ENCODE results near the gene DIAPH3.

DIAPH3 gene

DNA sequence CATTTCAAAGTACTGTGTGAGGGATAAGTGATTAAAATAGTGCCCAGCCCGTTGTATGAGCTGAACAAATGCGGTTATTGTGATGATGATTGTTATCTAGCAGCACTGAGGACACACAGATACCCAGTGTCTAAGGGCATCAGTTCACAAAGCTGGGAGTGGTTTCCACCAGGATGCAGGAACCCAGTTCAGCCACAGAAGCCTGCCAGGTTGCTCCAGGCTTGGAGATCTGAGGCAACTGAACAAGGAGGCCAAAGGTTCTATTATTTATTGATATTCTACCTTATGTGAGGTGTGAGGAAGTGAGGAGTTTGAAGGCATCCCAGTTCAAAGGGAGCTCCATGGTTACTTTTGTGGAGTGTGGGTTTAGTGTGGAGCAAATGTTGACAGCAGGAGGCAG is 13.2 kb downstream of the DIAPH3 start:
- no peak for DNase-seq

DNA sequence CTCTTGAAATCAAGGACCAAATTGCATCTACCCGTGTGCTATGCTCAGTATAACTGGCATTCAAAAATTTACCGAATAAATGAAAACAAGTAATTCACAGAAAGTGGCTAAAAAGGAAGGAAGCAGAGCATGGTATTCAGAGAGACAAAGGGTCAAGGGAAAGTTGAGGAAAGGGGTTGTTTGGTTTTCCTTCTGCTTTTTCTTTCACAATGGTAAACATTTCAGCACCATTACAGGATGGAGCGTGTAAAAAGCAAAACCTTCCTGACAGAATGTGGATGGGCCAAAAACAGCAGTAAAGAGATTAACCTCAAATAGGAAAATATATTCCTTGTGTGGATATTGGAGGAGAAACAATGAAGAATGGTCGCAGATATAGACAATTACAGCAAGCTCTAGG is 14.8 kb downstream of the DIAPH3 start:
- DNase-seq: no peak

GRCh38 chr13:60147361-60147760 is 16.4 kb downstream of the DIAPH3 start:
- no peak for DNase-seq

GRCh38 chr13:60146471-60146870 is 17.3 kb downstream of the DIAPH3 start:
- no peak for DNase-seq

DNA sequence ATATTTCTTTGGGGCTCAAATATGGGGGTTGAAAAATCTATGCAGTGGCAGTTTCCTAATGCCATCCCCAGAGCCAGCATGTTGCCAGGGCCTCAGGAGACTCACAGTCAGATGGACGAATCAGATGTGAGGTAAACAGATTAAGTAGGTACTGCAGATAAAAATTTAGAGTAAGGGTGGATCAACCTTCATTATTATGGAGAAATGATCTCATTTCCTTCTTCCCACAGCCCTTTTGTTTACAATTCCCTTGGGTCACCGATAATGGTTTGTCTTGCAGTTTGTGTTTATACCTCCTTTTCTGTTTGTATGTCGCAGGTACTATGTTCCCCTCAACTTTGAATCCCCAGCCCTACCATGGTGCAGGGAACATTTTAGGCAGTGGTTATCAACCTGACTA is 20.0 kb downstream of the DIAPH3 start:
- no peak for DNase-seq

DNA sequence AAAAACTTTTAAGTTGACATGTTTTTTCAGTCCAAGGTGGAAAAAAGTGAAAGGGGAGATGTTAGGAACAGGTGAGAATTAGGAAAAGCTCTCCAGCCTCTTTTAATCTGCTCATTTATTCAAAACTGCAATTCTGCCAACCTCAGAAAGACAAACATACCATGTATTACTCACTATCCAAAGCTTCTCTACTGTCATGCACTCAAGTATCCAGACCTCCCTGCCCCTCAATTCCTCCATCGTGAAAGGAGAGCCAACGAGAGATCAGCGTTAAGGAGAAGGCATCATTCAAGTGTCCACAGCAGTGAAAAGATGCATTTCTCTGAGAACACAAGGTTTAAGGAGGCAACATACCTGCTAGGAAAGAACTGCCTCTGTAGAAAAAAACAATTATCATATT is 24.5 kb downstream of the DIAPH3 start:
- no peak for DNase-seq

GRCh38 chr13:60138674-60139073 is 25.1 kb downstream of the DIAPH3 start:
- no peak for DNase-seq

DNA sequence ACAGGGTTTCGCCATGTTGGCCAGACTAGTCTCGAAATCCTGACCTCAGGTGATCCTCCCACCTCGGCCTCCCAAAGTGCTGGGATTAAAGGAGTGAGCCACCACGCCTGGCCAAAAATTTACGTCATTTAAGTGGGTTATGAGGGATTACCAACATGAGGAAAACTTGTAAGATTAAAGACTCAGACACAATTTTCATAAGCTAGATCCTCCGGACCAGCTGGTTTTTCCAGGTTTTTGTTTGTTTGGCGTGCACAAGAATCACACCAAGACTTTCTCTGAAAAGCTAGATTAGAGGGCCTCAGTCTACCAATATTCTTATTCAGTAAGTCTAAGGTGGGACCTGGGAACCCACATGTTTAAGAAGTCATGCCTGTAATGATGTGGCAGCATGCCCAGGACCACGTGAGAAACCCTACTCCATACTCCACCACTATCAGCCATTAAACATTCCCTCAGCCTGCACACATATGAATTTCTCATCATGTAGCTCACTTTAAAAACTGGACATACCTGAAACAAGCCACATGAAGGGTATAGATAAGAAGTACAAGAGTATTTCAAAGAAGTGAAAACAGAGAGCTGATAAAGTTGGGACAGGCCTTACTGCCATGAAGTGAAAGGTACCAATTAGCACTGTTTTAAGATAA is 25.7 kb downstream of the DIAPH3 start:
- DNase-seq: no peak

- no peak for DNase-seq
Observed at GRCh38 chr13:60135344-60135743, 28.4 kb downstream of the DIAPH3 start.

DNA sequence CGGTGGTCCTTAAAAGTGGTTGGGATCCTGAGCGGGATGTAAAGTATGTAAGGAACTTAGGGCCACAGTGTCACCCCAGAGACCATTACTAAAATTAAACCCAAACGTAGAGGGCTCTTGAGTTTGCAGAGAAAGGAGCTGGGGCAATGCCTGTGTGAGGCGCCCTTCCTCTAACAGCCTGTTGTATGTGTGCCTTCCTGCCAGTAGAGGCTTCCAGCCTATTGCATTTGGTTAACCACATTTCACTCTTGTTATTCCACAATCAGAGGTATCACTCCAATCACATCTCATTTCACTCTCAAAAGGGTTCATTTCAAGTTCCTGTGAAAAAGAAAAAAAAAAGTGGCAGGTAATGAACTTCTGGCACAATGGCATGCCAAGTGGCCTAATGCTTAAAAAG is 29.4 kb downstream of the DIAPH3 start:
- no peak for DNase-seq

GRCh38 chr13:60121337-60121687 is 42.4 kb downstream of the DIAPH3 start:
- DNase-seq: no peak

GRCh38 chr13:60120617-60121336 is 43.0 kb downstream of the DIAPH3 start:
- DNase-seq: no peak

DNA sequence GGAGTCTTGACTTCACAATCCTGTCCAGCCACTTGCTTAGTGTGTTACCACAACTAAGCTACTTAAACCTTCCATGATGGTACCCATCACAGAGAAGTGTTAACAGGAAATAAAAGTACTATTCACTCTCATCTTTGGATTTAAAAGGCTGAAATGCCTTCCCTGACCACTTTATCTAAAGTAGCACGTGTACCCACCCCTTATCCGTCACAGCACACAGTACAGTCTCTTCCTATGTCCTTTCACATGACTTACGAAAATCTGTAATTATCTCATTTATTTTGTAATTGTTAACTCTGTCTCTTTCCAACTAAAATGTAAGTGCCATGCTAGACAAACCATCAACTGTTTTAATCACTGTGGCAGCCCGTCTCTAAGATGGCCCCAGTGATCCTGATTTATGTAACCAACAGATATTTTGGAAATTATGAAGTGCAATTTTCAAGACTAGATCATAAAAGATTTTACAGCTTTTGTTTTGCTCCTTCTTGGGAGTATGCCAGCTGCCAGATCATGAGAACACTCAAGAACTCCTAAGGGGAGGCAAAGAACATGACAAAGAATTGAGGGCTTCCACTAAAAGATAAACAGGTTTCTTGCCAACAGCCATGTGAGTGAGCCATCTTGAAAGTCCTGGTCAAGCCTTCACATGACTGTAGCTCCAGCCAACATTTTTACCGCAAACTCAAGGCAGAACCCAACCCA is 44.9 kb downstream of the DIAPH3 start:
- DNase-seq: no peak

DNA sequence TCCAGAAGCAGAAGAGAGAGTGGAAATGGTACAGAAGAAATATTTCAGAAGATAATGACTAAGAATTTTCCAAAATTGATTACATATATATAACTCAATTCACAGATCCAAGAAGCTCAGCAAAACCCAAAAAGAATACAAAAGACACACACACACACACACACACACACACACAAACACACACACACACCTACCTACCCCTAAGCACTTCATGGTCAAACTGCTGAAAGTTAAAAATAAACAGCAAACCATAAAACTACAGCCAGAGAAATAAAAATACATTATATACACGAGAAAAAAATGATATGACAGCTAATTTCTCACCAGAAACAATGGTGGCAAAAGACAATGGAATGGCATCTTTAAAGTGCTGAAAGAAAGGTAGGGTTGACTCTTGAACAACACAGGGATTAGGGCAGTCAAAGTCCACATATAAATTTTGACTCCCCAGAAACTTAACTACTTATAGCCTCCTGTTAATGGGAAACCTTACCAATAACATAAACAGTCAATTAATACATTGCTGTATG is 49.2 kb downstream of the DIAPH3 start:
- no peak for DNase-seq

DNA sequence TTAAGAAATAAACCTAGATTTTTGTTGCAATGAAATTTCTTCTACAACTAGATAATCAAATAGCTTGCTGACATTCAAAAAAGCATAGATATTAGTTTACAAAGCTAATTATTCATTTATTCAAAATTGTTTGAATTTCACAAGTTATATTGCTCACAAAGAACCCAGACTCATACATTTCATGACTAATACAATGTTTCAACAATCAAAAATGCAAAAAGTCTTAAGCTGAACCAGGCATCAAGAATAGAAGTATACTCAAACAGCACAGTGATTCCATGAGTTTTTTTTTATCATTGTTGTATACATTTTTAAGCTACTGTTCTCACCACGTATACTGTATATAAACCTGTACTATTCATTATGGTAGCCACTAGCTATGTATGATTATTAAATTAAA is 51.0 kb downstream of the DIAPH3 start:
- no peak for DNase-seq

DNA sequence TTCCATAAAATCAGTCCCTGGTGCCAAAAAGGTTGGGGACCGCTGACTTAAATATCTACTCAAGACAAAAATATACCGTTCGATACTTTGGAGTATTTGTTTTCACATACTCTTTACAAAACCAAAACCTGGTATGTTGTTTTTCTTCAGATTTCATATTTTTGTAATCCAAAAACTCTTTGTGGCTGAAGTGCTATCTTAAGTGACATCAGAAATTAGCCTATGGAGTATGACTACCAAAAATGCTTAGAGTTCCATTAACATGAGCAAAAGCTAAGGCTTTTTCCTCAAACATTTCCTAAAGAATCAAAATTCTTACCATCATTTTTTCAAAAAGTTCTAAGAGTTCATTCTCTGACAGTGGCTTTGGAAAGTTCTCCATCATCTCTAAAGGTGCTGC is 52.0 kb downstream of the DIAPH3 start:
- no peak for DNase-seq

DNA sequence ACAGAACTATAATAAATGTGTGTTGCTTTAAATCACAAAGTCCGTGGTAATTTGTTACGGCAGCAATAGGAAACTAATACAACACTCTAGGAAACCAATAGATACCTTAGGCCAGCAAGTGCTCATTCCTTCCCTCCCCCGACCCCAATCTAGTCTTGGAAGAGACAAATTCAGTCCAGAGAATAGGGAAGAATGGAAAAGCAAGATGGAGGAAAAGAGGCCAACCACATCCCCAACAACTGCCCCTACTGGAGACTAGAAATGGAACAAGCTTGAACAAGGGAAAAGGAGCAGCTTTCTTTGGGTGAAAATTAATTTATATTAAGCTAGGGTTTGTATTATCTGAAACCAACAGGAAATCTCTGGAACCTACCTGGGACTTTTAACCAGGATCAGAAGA is 54.4 kb downstream of the DIAPH3 start:
- no peak for DNase-seq

DNA sequence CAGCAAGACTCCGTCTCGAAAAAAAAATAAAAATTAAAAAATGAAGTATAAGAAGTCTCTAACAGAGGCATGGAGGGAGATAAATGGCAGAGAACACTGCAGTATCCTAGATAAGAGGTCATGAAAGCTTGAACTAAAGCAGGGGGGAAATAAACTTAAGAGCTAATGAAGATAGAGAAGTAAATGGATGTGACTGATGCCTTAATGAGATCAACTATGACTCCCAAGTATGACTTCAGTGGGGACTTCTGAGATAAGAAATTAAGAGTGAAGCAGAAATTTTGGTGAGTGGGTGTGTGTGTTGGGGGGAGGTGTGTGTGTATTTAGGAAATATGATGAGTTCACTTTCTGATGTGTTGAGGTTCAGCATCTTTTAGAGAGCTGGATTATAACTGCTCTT is 55.1 kb downstream of the DIAPH3 start:
- no peak for DNase-seq

- no peak for DNase-seq
Observed at GRCh38 chr13:60099631-60100420, 63.9 kb downstream of the DIAPH3 start.

DNA sequence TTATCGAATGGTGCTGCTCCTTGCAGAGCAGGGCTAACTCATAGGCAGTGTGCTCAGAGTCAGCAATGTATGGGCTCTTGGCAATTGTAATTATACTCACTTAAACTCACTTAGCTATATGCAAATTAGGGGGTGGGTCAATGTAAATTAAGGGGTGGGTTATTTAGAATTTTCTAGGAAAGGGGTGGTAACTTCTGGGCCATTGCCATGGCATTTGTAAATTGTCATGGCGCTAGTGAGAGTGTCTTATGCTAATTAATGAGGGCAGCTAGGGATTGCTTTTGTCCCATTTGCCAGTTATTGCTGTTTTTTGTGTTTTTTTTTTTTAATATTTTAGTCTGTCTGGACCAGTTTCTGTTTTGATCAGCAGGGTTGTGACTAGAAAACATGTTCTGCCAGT is 68.4 kb downstream of the DIAPH3 start:
- DNase-seq: no peak

DNA sequence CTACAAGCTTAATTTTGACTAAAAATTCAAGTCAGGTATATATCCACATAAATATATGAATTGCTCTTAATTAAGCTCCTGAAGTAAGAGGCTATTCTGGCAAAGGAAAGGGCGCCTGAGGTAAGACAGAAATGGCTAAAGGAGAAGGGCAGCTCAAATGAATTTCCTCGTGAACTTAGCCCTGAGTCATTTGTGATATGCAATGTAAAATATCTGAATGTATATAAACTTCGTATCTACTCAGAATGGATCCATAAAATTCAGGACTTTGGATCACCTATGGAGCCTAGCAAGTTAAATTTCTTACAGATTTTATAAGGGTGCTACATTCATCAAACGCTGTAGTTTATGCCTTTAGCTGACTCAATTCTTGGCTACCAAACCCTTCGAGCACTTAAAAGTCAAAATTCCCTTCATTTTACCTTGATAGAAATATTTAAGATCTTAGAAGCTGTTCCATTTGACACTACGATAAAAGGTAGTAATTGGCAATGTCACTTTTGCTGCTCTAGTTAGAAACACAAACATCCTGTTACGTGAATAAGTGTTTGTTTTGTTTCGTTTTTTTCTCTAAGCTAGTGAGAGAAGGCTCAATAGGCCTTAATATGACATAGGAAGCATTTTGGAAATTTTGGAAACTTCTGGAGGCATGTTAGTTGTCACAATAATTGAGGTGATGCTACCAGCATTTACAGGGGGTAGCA is 69.2 kb downstream of the DIAPH3 start:
- no peak for DNase-seq

- no peak for DNase-seq
Observed at GRCh38 chr13:60093425-60094019, 70.2 kb downstream of the DIAPH3 start.

All from kidney glomerular epithelial cell (primary cell).